HG03432 (cell line): Measurements from ENCODE around the gene TWF1.
"Not testable (repeated sequence)": the region's sequence is repeated elsewhere in the genome, so short reads cannot be mapped to it uniquely, and the experiment has no call there.

Experiments used
- ATAC-seq: cut with Tn5 transposase; IDR thresholded peaks from one replicate; pipeline ENCODE4 v1.9.1; 2021; ENCODE audit warnings: mild to moderate bottlenecking, moderate library complexity; ENCODE audit not compliant: unreplicated experiment

Gene TWF1

DNA sequence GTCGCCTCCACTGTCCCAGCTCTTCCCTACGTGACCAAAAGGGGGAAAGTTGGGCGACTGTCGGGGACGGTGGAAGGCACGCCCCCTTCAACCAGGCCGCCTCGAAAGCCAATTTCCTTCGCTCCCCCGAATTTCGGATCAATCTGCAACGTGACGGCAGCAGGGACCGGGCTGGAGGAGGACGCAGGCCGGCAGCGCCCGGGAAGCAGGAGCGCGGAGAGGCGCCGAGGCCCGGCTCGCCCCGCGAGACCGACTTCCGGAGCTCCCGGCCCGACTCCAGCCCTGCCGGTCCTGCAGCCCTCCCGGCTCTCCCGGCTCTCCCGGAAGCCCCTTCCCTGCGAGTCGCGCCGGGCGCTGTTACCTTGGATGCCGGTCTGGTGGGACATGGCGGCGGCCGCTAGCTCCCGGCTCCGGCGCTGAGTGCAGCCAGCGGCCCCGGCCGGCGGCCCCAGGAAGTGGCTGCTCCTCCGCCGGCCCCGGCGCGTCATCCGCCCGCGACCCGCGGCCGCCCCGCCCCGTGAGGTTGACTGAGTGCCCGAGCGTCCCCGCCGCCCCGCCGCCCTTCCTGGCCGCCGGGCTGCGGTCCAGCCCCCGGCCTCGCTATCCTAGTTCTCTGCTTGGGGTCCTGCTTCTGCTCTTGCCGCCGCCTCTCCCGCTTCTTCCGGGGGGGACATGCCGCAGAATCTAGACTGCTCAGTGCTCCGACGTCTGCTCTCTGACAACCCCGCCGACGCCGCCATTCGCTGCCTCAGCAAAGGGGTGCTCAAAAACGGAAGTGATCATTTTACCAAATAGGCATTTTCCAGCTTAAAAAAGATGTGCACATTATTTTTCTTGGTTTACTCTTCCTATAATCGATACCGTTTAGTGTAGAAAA lies at the start of gene TWF1:
TSS of gene TWF1 (minus strand) at position 458 of the 877 bp plus-strand sequence. CDS start at position 386, 72 bp downstream.
- ATAC-seq = peak; percentile 98

DNA sequence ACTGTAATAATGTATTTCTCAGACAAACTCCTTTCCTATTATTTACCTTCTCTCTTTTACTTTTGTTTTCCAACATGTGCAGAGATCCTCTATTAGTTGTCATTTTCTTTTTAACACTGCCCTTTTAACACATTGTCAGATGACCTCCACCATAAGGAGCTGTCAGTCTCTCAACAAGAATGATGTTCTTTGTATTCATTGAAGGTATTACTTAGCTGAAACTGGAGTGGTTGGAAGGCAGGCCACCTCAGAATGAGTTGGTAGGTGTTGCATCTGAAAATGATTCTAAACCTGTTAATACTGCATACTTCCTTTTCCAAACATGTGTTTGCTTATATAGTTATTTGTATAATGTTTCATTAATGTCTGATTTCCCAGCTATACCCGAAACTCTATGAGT lies 46.6 kb upstream of the TWF1 start:
- ATAC-seq = no peak

DNA sequence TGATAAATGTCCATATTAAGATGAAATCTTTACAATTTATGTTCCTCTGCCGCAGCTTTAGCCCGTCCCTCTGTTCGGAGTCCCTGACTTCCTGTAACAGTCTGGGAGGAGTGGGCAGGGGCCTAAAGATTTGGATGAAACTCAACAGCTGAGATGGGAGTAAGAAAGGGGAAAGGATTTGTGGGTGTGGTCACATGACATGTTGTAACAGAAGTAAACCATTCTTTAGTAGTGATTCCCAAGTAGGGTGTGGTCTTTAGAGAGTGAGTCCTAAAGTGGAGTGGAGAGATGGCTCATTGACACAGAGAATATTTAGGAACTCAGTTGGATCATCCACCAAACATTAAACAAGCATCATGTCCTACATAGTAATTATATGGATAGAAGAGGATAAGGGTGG lies 42.7 kb upstream of the TWF1 start:
- no peak for ATAC-seq

DNA sequence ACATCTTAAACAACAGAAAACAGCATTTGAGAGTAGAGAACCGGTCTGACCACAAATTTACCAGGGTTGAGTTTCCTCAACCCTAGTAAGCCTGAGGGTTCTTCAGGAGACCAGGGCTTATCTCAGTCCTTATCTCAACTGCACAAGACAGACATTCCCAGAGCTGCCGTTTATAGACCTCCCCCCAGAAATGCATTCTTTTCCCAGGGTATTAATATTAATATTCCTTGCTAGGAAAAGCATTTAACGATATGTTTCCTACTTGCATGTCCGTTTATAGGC lies 42.0 kb upstream of the TWF1 start:
- ATAC-seq = no peak

DNA sequence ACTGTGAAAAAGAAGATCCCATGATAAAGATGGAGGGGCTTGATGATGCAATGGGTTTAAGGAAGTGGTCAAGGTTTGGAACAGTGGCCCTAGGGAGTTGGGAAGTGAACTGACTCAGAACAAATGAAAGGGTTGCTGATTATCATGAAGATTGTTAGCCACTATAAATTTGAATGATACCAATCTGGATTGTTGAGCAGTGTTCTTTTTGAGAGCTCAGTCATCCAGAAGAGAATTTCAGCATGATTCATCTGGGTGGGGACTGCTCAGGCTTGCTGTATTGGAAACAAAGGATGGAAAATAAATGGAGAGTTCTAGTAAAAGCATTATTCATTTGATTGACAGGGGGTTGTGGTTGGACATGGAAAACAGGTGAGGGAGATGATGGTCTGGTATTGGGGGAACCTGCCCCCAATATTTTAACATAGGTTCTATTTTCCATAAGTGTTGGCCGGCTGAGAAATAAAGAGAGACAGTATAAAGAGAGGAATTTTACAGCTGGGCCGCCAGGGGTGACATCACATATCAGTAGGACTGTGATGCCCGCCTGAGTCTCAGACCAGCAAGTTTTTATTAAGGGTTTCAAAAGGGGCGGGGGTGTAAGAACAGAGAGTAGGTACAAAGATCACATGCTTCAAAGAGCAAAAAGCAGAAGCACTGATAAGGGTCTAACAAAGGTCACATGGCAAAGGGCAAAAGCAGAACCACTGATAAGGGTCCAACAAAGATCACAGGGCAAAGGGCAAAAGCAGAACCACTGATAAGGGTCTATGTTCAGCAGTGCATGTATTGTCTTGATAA lies 41.5 kb upstream of the TWF1 start:
- ATAC-seq = not testable (repeated sequence)

DNA sequence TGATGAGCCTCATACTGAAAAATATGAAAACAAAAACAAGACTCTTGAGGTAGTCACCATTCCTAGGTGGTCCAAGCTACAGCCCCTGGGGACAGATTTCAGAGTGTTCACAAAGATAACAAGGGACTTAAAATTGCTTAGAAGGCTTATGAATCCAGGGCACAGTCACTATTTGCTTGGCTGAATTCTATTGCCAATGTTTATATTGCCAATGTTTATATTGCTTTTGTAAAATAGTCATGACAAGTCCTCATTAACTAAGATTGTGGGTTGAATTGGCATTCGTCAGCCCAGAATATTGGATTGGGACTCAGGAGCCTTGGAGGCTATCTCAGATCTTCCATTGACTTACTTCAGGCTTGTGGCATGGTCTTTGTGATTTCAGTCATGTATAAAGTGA lies 36.1 kb upstream of the TWF1 start:
- no peak for ATAC-seq

DNA sequence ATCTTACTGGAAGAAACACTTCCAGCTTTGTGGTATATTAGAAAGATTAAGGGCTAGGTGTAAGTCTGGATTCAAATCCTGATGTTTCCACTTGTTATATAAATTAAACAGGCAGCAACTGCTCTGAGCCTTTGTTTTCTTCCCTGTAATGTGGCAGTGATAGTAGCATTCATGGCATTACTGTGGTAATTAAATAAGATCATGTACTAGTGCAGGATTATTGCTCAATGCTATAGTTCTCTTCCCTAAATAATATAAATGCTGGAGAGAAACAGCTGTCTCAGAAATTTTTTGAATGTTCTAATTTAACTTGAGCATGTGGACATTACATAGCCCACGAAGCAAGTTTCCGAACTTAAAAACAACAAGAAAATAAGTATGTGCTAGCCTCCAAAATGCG lies 35.1 kb upstream of the TWF1 start:
- no peak for ATAC-seq

DNA sequence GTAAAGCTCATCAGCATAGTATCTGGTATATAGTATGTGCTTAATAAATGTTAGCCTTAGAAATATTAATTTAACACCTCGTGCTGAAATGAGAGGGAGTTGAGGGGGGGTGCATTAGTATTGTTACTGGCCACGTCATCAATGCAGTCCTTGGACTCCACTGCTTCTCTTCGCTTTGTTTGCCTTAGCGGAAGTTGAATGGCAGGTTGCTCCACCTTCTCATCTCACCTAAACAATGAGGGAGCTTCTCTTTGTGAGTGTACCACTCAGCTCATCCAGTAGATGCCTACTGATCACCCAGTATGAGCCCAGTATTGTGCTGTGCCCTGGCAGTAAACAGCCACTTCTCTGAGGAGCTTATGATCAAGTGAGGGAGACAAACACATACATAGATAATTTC lies 34.2 kb upstream of the TWF1 start:
- no peak for ATAC-seq

DNA sequence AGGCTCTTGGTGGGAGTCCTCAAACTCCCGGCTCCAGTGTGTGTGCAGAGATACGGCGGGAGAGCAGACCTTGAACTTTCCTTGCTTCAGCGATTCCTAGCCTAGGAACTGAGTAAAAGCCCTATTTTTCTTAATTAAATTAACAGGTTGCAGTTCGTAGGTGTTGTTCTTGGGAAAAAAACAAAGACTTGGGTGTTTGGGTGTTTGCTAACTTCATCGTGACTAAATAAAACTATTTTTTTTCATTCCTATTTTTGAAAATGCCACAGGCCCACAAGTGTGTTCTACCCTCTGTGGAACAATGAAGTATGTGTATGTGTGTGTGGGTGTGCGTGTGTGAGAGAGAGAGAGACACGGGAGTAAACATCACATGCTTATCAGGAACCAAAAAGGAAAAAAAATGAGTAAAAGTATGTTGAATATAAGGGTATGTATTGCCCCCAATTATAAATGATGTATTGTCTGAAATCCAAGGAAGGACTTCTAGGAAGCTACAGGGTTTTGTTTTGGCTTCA lies 30.4 kb upstream of the TWF1 start:
- peak; percentile 27 for ATAC-seq

DNA sequence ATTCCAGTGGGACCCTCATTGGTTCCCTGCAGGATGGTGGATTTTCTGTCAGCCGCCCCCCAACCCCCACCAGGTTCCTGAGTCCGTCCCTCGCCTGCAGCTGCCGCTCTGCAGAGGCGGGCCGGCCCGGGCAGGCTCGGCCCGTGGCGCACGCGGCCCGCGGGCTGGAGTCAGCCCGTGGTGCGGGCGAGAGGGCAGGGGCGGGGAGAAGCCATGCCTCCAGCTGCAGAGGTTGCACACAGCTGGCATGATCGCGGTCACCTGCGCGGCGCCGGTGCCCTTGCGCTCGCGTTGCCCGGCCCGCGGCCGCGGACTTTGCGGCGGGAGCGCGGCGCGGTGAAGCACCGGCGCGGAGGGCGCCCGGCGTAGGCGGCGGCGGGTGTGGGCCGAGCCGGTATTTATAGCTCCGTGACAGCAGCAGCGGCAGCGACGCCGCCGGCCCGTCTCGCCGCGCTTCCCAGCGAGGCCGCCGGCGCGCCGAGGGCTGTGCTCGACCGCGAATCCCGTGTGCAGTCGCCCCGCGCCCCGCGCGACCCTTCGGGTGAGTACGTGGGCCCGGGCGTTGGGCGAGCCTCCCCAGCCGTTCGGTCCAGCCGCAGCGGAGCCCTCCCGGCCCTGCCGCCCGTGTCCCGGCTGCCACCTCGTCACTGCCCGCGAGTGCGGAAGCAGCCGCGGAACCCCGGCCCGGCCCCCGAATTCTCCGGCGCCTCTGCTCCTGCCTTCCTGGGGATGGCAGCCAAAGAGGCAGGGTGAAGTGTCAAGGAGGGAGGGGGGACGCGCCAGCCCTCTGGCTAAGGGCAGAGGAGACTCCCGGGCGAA lies 29.7 kb upstream of the TWF1 start, which contains the start of gene TMEM117:
TSS of gene TMEM117 (plus strand) at position 426 of the 819 bp plus-strand sequence.
- ATAC-seq = peak; percentile 82

DNA sequence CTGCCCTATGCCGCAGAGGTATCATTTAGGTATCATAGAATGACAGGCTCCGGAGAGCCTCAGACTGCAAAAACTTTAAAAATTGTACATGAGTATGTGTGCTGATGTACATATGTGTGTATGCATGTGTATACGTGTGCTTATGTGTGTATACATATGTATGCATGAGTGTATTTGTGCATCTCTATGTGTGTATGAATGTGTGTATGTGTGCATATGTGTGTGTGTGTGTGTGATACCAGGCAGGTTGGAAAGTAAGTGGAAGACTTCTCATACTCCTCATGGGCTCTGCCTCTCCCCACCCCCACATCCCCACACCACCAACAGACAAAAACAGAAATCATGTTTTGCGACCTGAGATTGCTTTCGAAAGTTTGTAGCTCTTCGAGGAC lies 29.1 kb upstream of the TWF1 start:
- peak; percentile 19 for ATAC-seq

DNA sequence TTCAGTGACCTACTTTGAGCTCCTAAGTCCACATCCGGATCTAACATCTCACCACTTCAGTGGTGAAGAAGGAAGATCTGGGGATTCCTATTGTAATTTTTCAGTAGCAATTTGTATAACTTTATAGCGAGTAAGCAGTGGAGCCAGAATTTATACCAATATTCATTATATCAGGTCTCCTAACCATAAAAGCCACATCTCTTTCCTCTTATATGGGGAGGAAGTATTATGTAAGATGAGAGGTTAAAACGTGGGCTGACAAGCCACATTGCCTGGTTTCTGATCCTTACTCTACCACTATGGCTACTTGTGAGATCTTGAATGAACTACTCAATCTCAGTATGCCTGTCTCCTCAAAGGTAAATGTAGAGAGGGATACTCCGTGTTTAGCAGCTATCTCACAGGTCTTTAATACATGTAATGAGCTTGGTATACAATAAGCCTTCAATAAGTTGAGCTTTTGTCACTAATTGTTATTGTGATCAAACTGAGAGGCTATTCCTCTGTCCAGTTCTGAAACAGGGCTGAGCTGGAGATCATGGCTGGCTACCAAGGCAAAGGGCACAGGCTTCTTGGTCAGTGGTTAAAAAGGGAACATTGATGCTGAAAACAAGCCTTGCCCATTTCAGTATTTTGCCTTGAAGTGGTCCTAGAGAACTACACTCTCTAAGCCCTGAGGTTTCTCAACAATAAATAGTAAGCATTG lies 26.5 kb upstream of the TWF1 start:
- ATAC-seq = no peak

DNA sequence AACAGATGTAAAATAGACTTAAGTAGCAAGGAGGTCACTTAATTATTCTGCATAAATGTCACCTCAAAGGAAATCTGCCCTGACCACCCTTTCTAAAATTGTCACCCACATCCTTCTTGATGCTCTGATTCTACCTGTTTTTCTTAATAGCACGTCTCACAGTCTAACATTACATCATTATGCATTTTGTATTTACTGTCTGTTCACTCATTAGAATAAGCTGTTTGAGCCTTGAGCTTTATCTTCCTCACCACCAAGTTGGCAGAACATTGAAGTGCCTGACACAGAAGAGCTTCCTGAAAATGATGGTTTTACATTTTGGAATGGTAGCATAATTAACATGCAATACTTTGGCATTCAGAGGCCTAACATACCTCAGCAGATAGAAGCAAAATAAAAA lies 21.0 kb upstream of the TWF1 start:
- no peak for ATAC-seq

DNA sequence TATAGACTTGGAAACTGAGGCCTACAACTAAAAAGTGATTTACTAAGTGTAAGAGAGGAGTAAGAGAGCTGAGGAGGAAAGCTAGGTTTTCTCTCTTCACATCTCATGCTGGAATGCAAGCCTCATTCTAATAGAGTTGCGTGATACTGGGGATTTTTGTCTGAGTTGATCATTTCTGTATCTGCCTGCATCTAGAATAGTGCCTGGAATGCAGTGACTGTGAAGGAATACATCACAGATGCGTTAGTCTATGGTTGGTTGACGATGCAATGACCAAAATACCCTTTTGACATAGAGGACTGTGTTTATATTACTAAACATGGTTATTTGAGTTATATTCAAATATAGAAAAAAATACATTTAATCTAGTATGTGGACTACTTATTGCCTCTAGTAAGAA lies 20.6 kb upstream of the TWF1 start:
- no peak for ATAC-seq

DNA sequence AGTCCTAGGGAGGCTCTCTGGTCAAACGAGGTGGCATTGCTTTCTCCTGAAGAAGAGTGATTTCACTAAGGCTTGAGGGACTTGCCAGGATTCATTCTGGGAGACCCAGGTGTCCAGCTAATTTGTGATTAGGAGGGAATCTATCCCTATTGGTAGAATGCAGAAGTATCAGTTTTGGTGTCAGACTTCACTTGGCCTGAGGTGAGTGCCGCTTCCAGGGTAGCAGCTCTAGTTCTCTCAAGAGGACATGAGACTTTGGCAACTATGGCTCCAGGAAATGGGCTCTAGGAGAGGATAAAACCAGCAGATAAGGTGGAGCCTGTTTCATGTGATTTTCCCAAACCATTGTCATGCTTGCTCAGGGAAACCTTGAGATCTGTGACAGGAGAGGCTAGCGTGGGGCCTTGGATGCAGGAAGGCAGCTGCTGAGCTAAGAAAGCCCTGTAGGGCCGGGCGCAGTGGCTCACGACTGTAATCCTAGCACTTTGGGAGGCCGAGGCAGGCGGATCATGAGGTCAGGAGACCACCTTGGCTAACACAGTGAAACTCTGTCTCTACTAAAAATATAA lies 18.2 kb upstream of the TWF1 start:
- ATAC-seq = no peak

DNA sequence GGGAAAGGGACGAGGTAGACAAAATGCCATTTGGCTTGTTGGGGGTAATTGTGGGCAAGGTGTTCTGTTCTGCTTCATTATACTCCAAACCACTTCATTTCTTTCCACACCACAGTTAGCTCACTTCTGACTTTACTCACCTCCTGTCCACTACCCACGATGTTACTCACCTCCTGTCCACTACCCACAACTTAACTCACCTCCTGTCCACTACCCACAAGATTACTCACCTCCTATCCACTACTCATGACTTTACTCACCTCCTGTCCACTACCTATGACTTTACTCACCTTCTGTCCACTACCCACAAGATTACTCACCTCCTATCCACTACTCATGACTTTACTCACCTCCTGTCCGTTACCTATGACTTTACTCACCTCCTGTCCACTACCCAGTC lies 10.1 kb upstream of the TWF1 start:
- ATAC-seq = no peak

DNA sequence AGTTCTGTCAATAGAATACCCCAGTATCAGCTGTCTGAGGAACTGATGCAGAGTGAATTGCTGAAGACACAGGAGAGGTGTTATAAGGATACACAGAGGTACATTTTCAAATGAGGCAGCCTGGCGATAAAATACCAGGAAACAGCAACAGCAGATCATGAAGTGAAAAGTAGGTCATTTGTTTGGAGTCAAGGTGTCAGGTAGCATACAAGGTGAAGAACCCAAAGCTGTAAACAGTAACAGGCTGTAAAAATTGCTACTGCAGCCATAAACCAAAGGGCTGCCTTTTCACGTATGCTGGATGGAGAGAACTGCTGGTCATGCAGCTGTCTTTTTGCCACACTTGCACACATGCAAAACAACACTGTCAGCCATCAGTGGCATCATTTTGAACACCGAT lies 9.3 kb upstream of the TWF1 start:
- ATAC-seq = no peak

DNA sequence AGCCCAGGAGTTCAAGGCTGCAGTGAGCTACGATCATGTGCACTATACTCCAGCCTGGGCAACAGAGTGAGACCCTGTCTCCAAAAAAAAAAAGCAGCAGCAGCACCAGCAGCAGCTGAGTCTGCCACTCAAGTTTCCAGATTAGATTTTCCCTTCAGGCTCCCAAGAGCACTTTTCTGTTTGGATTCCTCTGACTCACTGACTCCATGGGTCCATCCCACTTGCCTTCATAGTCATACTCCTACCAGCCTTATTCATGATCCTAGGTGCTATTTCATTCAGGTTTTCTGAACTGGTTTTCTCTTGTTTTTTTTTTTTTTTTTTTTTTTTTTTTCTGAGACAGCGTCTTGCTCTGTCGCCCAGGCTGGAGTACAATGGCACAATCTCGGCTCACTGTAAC lies 6.8 kb upstream of the TWF1 start:
- ATAC-seq = no peak

DNA sequence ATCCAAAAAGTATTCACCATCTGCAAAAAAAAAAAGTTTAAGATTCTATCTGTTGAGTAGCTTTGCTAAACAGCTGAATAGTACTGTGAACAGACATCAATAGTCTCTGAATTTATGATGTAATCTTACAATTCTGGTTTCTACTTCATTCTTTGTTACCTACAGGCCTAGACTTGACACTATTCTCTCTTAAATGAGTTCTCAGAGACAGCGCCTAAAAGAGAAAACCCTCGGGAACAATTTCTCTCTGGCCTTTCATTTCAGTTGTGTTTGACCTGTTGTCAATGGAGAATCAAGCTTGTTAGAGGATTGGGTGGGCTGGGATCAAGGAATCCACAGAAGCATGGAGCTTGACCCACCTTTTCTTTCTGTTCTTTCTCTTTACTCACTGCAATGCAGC lies 5.9 kb upstream of the TWF1 start:
- ATAC-seq = no peak

DNA sequence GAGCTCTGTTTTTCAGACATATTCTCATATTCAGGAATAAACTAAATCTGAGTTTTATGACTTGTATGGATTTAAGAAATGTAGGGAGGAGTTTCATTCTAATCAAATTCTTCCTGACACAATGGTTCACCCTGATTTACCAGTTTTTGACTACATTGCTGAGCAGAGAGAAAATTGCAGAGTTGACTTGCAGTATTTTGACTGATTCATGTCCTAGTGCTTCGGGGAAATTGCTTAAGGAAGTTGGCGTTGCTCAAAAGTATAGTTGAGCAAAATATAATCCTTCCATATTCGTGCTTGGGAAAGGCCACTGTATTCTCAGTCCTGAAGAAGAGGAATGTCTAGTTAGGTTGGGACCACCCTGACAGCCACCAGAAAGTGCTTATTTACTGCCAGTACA lies 1.3 kb upstream of the TWF1 start:
- ATAC-seq = no peak
